HEK293T (cell line): ENCODE results near the gene SYT9.

Experiments
- CTCF ChIA-PET: fragments of 350-600 bp; formaldehyde crosslinking; extraction: SDS; loops from one replicate; lab custom pipeline; 2021; ENCODE audit warnings: antibody characterized with exemption, inconsistent platforms; lab: Yijun Ruan, JAX
- POLR2A ChIA-PET: fragments of 350-600 bp; formaldehyde crosslinking; extraction: SDS; loops from one replicate; lab custom pipeline; 2020; ENCODE audit warnings: antibody characterized with exemption, inconsistent platforms; lab: Yijun Ruan, JAX
- DNase-seq: peaks from one replicate; pipeline ENCODE4 v3.0.0; 2012; ENCODE audit warnings: mixed read lengths; ENCODE audit errors: extremely low spot score
- ARNT ChIP-seq: fragments of 450-650 bp; IDR thresholded peaks from 2 replicates; pipeline ENCODE4 v1.6.1; 2017; ENCODE audit warnings: mild to moderate bottlenecking
- BHLHE40 ChIP-seq: fragments of 450-650 bp; IDR thresholded peaks from 2 replicates; pipeline ENCODE4 v1.6.1; 2016; ENCODE audit warnings: mild to moderate bottlenecking, moderate library complexity, borderline replicate concordance
- CTBP1 ChIP-seq: fragments of 450-650 bp; IDR thresholded peaks from 2 replicates; pipeline ENCODE4 v1.6.1; 2016; ENCODE audit warnings: borderline replicate concordance
- ELF4 ChIP-seq: fragments of 450-650 bp; IDR thresholded peaks from 2 replicates; pipeline ENCODE4 v1.6.1; 2017; ENCODE audit warnings: antibody characterized with exemption
- FOXA1 ChIP-seq: fragments of 450-650 bp; IDR thresholded peaks from 2 replicates; pipeline ENCODE4 v1.6.1; 2016; ENCODE audit warnings: mild to moderate bottlenecking
- FOXK2 ChIP-seq: fragments of 450-650 bp; IDR thresholded peaks from 2 replicates; pipeline ENCODE4 v1.6.1; 2016; ENCODE audit warnings: mild to moderate bottlenecking
- FOXM1 ChIP-seq: fragments of 450-650 bp; IDR thresholded peaks from 2 replicates; pipeline ENCODE4 v1.6.1; 2017; ENCODE audit warnings: mild to moderate bottlenecking, borderline replicate concordance
- HDGF ChIP-seq: fragments of 450-650 bp; IDR thresholded peaks from 2 replicates; pipeline ENCODE4 v1.6.1; 2017; ENCODE audit warnings: antibody characterized with exemption, borderline replicate concordance
- L3MBTL2 ChIP-seq: fragments of 450-650 bp; conservative IDR thresholded peaks from 2 replicates; pipeline ENCODE4 v1.6.1; 2016; ENCODE audit warnings: mild to moderate bottlenecking
- LEF1 ChIP-seq: fragments of 450-650 bp; IDR thresholded peaks from 2 replicates; pipeline ENCODE4 v1.6.1; 2017; ENCODE audit warnings: mild to moderate bottlenecking, borderline replicate concordance
- NFRKB ChIP-seq: fragments of 450-650 bp; IDR thresholded peaks from 2 replicates; pipeline ENCODE4 v1.6.1; 2016; ENCODE audit warnings: mild to moderate bottlenecking, moderate library complexity
- PKNOX1 ChIP-seq: fragments of 450-650 bp; IDR thresholded peaks from 2 replicates; pipeline ENCODE4 v1.6.1; 2016
- SP1 ChIP-seq: fragments of 450-650 bp; IDR thresholded peaks from 2 replicates; pipeline ENCODE4 v1.6.1; 2017
- SUZ12 ChIP-seq: fragments of 450-650 bp; IDR thresholded peaks from 2 replicates; pipeline ENCODE4 v1.6.1; 2016; ENCODE audit warnings: mild to moderate bottlenecking
- TARDBP ChIP-seq: fragments of 450-650 bp; IDR thresholded peaks from 2 replicates; pipeline ENCODE4 v1.6.1; 2016
- ZNF384 ChIP-seq: fragments of 450-650 bp; IDR thresholded peaks from 2 replicates; pipeline ENCODE4 v1.6.1; 2016

The SYT9 gene

GRCh38 chr11:7222619-7223018 lies 29.1 kb upstream of the SYT9 start:
- ChIA-PET CTCF (no interaction called here), POLR2A (no interaction called here)
- DNase-seq: no peak

GRCh38 chr11:7239877-7240276 lies 11.8 kb upstream of the SYT9 start:
- TF ChIP-seq LEF1 (no peak), BHLHE40 (no peak), CTBP1 (no peak), FOXK2 (no peak), L3MBTL2 (no peak), PKNOX1 (no peak), TARDBP (no peak), ELF4 (no peak), FOXM1 (no peak), SUZ12 (no peak), HDGF (no peak), ZNF384 (no peak), SP1 (no peak), ARNT (no peak), FOXA1 (no peak), NFRKB (no peak)
- POLR2A ChIA-PET: no interaction called here
- CTCF ChIA-PET: no interaction called here

More at GRCh38 chr11:7222619-7223018, 29.1 kb upstream of the SYT9 start:
- no peak for TF ChIP-seq HDGF
- no peak for TF ChIP-seq TARDBP
- TF ChIP-seq SUZ12: no peak

GRCh38 chr11:7245341-7245740 lies 6.4 kb upstream of the SYT9 start:
- TF ChIP-seq L3MBTL2 (no peak), PKNOX1 (no peak), LEF1 (no peak), TARDBP (no peak), ARNT (no peak), ELF4 (no peak), FOXA1 (no peak), FOXM1 (no peak), ZNF384 (no peak)
- CTCF ChIA-PET: no interaction called here
- DNase-seq: no peak
- POLR2A ChIA-PET: no interaction called here

More at GRCh38 chr11:7239877-7240276, 11.8 kb upstream of the SYT9 start:
- DNase-seq: no peak

- no peak for DNase-seq
- no peak for TF ChIP-seq PKNOX1
- TF ChIP-seq LEF1: no peak
- TF ChIP-seq FOXK2: no peak
- TF ChIP-seq L3MBTL2: no peak
- TF ChIP-seq HDGF: no peak
- no peak for TF ChIP-seq FOXM1
- no peak for TF ChIP-seq ARNT
- no peak for TF ChIP-seq NFRKB
- TF ChIP-seq TARDBP: no peak
- TF ChIP-seq FOXA1: no peak
- no peak for TF ChIP-seq CTBP1
- TF ChIP-seq ZNF384: no peak
- no peak for TF ChIP-seq ELF4
- TF ChIP-seq SP1: no peak
- POLR2A ChIA-PET: no interaction called here
- CTCF ChIA-PET: no interaction called here
Observed at GRCh38 chr11:7246179-7246578, 5.5 kb upstream of the SYT9 start.

- POLR2A ChIA-PET: no interaction called here
- DNase-seq: no peak
- CTCF ChIA-PET: interaction anchor here (0.8 kb wide), 1 partner anchor 52 kb away, joined by 3 read pairs; no protein-coding TSS in a partner anchor
- TF ChIP-seq LEF1 (no peak), HDGF (no peak), L3MBTL2 (no peak), ARNT (no peak), PKNOX1 (no peak), ELF4 (no peak), NFRKB (no peak), TARDBP (no peak), CTBP1 (no peak), BHLHE40 (no peak), FOXK2 (no peak), ZNF384 (no peak), FOXM1 (no peak), FOXA1 (no peak), SP1 (no peak), SUZ12 (no peak)
Observed at GRCh38 chr11:7250166-7250565, 1.5 kb upstream of the SYT9 start.

GRCh38 chr11:7251487-7251835 lies 243 bp upstream of the SYT9 start:
- TF ChIP-seq ARNT (no peak), SUZ12 (no peak), FOXA1 (no peak), FOXK2 (no peak), TARDBP (no peak), L3MBTL2 (no peak), LEF1 (no peak), CTBP1 (no peak), ZNF384 (no peak), SP1 (no peak), FOXM1 (no peak), NFRKB (no peak), ELF4 (no peak)
- CTCF ChIA-PET: interaction anchor here (0.6 kb wide), 1 partner anchor 320 kb away, joined by 3 read pairs; no protein-coding TSS in a partner anchor
- POLR2A ChIA-PET: no interaction called here
- DNase-seq: no peak
